Cardiac fibroblast (primary cell): Measurements from ENCODE around the gene KIF26A.

Experiments used
- DNase-seq, 2 donors: peaks; one replicate each; pipeline versions ENCODE4 v3.0.0 to v3.0.0-alpha.2; 2010; ENCODE audit warnings: low read depth in 2 of 2
- H3K4me3 ChIP-seq, 2 donors: replicated peaks in 1 of 2; 1 replicate in 1 of 2; 2 replicates in 1 of 2; pipeline ENCODE4 v1.5.1; 2011; ENCODE audit warnings: low read depth in 2 of 2, low read length in 2 of 2, mild to moderate bottlenecking in 2 of 2, moderate library complexity in 1 of 2
- TF ChIP-seq, protein P1 (sequence below): IDR thresholded peaks from one replicate; pipeline ENCODE4 v1.5.1; 2011; ENCODE audit warnings: low read depth, mild to moderate bottlenecking, low read length, inconsistent platforms

The KIF26A gene

GRCh38 chr14:104132981-104133380 is 5.4 kb upstream of the KIF26A start:
- TF ChIP-seq, protein P1, sequence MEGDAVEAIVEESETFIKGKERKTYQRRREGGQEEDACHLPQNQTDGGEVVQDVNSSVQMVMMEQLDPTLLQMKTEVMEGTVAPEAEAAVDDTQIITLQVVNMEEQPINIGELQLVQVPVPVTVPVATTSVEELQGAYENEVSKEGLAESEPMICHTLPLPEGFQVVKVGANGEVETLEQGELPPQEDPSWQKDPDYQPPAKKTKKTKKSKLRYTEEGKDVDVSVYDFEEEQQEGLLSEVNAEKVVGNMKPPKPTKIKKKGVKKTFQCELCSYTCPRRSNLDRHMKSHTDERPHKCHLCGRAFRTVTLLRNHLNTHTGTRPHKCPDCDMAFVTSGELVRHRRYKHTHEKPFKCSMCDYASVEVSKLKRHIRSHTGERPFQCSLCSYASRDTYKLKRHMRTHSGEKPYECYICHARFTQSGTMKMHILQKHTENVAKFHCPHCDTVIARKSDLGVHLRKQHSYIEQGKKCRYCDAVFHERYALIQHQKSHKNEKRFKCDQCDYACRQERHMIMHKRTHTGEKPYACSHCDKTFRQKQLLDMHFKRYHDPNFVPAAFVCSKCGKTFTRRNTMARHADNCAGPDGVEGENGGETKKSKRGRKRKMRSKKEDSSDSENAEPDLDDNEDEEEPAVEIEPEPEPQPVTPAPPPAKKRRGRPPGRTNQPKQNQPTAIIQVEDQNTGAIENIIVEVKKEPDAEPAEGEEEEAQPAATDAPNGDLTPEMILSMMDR = no peak
- DNase-seq = no peak

GRCh38 chr14:104133496-104133895 is 4.9 kb upstream of the KIF26A start:
- no peak for DNase-seq
- TF ChIP-seq, protein P1 = no peak
- no peak overlapping the region for H3K4me3 ChIP-seq

More at GRCh38 chr14:104132981-104133380, 5.4 kb upstream of the KIF26A start:
- H3K4me3 ChIP-seq = no peak overlapping the region

DNA sequence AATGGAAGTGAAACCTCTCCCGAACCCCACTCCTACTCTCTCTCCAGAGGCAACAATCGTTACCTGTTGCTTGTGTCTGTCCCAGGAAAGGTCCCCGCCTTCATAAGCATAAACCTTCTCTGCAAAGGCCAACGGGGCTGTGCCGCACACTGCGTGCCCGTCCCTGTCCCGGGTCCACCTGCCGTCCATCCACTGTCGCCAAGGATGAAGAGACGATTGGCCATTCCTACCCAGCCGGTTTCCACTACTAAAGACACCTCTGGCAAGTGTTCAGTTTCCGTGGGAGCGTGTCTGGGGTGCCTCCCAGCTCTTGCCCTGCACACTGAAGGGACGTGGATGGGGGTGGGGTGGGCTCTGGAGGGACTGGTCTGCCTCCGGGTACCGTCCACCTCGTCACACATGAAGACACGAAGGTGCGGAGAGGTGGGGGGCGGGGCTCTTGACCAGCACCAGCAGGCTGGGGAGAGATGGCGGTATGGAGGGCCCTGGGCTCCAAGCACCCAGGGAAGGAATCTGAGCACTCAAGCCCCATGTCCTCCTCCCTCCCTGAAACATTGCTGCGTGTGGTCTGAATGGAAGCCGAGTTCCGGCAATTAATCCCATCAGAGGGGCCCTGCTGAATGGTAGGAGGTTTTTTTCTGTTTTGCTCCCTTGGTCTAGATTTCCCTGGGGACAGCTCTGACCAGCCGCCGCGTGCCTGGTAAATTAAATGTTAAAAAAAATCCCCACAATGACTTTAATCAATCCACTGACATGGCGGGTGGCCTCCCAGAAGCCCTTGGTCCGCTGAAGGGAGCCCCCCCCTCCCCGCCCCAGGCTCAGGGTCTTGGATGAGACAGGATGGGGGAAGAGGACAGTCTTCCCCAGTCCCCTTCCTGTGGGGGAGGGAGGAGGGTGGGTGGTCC is 4.1 kb upstream of the KIF26A start:
- TF ChIP-seq, protein P1 = no peak
- DNase-seq = no peak
- H3K4me3 ChIP-seq = no peak overlapping the region

DNA sequence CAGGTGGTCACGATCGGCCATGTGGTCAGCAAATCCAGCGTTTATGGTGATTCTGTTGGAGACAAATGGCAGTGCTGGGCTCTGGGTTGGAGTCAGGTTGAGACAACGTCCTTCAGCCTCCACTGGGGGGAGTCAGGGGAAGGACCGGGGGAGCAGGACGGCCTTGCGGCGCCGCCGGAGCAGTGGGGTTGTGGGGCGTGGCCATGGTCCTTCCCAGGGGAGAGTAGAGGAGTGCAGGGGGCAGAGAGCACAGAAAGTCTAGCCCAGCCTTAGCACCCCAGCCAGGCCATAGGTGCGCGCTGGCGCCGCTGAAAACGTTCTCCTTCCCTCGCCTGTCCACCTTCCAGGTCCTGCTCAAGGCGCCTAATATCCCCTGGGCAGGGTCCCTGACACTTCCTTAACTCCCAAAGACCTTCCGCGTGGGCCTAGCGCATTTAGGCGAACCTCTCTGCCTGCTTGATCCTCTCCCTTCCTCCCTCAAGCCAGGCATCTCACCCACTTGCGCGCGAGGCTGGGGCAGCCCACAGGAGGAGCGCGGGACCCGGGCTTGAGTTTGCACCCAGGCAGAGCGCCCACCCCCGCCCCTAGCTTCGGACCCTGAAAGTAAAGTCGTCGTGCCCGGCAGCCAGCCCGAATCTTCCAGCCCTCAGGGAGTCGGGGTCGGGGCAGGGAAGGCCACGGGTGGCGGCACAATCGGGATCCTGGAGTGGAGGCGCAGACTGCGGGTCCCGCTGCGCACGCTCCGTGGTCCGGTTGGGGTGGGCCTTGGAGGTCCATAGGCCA is 3.1 kb upstream of the KIF26A start:
- peak in 1 of 2 donors; percentile 25 for DNase-seq
- TF ChIP-seq, protein P1 = peak; percentile 13
- no peak overlapping the region for H3K4me3 ChIP-seq

DNA sequence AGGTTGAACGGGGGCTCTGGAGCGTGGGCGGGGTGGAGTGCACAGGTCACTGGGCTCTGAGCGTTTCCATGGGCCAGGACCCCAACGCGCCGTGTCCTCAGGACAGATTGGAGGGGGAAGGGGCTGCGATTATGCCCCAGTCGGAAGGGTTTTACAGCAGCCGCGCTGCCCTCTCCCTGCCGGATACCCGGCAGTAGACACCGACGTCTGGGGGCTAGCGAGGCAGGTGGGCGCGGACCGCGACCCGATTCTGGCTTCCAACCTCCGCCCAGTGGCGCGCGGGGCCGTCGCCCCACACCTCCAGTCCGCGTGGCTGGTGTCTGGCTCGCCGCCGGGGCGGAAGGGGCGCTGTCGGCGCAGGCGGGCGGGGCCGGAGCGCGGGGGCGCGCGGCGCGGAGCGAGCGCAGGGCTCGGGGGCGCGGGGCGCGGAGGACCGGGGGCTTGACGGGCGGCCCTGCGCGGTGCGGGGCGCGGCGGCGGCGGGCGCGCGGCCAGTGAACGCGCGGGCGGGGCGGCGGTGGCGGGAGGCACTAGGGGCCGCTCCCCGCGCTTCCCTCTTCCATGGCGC is 2.4 kb upstream of the KIF26A start:
- no peak overlapping the region for H3K4me3 ChIP-seq
- DNase-seq = no peak
- TF ChIP-seq, protein P1 = no peak

DNA sequence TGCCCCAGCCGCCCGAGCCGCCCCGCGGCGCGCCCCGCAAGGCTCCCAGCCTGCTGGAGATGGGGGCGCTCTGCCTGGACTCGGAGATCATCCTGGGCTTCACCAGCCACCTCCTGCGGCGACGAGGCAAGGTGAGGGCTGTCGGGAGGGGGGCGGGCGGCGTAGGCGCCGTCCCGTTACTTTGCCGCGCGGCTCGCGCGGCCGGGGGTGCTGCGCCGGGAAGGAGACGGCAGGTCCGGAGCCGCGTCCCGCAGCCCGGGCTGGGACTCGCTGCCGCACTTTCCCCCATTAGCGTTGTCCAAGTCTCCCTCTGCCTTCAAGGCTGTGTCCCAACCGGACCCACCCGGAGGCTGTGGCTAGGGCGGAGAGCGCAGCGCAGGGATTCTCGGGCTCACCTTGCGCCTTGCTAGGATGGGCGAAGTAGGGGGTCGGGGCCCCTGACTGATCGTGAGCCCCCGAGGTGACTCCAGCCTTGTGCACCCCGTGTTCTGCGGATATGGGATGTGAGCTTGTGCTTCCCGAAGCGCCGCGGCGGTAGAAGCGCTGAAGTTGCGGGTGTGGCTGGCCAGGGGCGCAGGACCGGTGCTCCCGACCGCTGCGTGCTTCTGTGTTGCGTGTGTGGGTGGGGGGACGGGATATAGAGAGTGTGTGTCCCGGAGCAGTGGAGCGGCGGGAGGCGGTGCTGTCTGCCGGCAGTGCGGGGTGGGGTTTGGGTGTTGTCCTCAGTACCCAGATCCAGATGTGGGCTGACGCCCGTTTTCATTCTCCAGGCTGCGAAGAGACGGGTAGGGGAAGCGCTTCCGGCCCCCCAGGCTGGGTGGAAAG is 1.7 kb upstream of the KIF26A start:
- H3K4me3 ChIP-seq = no peak overlapping the region

More for the DNA sequence above, 1.7 kb upstream of the KIF26A start:
- TF ChIP-seq, protein P1 = no peak
- peak in 1 of 2 donors; percentile 5 for DNase-seq
